GM18508 (cell line): ENCODE results near the gene HIVEP3.

Experiments used
- ATAC-seq: cut with Tn5 transposase; IDR thresholded peaks from one replicate; pipeline ENCODE4 v1.9.1; 2021; ENCODE audit warnings: moderate number of reproducible peaks; ENCODE audit not compliant: insufficient read depth, unreplicated experiment

Gene HIVEP3

GRCh38 chr1:41468122-41468762 is 450.5 kb downstream of the HIVEP3 start:
- ATAC-seq, result no peak

DNA sequence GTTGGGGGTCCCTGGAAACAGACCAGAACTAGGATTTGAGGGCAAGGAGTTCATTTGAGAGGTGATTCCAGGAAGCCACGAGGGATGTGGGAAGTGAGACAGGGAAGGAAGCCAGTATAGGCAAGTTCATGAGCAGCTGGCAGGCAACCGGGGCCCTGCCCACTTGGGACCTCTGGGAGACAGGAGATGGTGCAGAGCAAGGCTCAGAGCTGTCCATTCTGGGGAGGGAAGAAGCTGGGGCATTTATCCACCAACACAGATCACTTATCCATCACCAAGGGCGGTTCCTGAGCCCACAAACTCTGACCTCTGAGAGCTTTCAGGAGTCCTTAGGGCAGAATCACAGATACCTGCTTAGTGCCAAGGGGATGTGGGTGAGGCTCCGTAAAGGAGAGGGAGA is 451.0 kb downstream of the HIVEP3 start:
- no peak for ATAC-seq

DNA sequence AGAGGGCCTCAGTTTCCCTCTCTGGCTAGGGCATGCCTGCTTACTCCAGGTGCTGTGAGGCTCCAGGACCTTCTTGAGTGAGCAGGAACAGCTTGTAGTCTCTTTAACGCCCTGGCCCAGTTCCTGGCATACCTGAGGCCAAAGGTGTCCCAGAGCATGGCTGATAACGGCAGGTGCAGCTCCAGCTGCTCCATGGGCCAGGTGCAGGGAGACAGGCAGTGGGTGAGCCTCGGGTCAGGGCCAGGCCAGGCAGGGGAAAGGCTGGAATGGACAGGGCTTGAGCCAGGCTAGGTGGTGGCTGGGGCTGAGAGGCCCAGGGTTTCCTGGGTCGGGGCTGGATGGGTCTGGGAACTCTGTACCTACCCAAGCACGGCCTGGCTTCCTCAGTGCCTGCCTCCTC is 452.6 kb downstream of the HIVEP3 start:
- ATAC-seq, result no peak

DNA sequence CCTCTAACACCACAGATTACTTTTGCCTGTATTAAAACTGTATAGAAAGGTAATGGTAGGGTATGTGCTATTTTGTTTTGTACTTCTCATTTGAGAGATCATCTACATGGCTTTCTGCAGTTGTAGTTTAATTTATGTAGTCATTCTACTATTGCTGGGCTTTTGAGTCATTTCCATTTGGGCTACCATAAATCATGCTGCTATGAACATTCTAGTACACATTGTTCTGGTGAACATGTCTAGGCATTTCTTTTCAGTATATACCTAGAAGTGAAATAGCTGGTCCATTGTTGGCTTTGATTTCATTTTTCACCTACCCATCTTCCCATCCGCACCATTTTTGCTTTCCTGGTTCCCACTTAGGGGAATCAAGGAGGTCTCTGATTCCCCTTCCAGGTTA is 453.0 kb downstream of the HIVEP3 start:
- no peak for ATAC-seq

GRCh38 chr1:41464885-41465284 is 453.8 kb downstream of the HIVEP3 start:
- ATAC-seq, result no peak

DNA sequence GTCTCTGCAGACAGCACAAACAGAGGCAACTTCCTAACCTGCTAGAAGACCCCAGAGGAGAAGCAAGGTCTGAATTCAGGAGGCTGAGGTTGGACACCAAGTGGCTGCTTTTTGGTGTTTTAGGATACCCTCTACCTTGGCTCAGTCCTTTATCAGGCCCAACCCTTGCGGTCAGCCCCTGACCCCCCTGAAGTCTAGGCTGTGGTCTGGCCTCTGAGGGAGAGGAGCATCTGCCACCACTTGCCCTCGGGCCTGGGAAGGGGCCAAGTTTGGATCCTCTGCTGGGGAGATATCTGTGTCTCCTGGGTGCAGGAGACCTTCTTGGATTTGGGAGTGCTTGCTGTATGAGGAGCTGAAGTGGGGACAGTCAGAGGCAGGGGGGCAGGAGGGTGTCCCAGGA is 455.2 kb downstream of the HIVEP3 start:
- ATAC-seq, result no peak

- ATAC-seq, result no peak
Measured at GRCh38 chr1:41462680-41463004, 456.1 kb downstream of the HIVEP3 start.

- no peak for ATAC-seq
Measured at GRCh38 chr1:41461790-41462679, 456.7 kb downstream of the HIVEP3 start.

DNA sequence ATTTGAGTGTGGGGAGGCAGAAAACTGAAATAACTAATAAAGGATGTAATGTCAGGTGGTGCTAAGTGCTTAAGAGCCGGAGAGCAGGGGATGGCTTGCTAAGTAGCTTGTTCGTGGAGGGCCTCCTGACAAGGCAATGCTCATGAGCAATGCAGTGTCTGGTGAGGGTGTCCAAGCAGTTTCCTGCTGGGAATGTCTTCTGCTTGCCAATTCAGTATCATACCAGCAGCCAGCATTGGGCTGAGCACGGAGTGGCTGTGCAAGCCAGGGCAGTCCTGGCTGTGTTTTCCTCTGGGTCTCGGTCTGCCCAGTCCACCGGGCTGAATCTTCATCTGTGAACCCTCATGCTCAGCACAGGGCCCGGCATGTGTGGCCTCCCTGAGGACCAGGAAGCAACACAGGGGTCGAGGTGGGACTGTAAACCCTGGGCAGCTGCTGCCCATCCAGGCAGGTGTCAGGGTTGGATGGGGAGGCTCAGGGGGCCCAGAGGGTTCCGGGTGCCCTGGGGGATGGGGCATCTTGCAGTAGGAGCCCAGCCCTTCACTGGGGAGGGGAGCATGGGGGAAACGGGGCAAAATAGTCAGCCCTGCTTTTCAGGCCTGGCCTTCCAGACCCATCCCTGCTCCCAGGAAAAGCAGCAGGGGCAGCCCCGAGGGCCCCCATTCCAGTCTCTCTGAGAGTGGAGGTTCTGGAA is 461.7 kb downstream of the HIVEP3 start:
- ATAC-seq, result no peak
